ENCODE results near the gene CYB5R4.

GRCh38 chr6:83859410-83860358 is at the start of gene CYB5R4:
- TF ChIP-seq CTCF (IDR thresholded peaks at IDR 0.05) (peak; percentile 16 to 64 (median 49)), EP300 (IDR thresholded peaks at IDR 0.05) (peak; percentile 74 to 89)
